Medulla oblongata (tissue), 1 donor: ENCODE results near the gene IL17RB.

Experiments
- DNase-seq: peaks from one replicate; pipeline ENCODE4 v3.0.0-alpha.2; 2015; ENCODE audit errors: extremely low spot score

Gene IL17RB

GRCh38 chr3:53913401-53913800 lies 67.0 kb downstream of the IL17RB start:
- no peak for DNase-seq
